Endothelial cell of hepatic sinusoid (primary cell): Measurements from ENCODE around the gene PSMD14.

ENCODE experiments used
- in situ Hi-C: cut with HindIII; loops from 2 replicates; pipeline ENCODE4 v1.10.0; 2017; ENCODE audit warnings: low sequenced_read_pairs

PSMD14 gene

DNA sequence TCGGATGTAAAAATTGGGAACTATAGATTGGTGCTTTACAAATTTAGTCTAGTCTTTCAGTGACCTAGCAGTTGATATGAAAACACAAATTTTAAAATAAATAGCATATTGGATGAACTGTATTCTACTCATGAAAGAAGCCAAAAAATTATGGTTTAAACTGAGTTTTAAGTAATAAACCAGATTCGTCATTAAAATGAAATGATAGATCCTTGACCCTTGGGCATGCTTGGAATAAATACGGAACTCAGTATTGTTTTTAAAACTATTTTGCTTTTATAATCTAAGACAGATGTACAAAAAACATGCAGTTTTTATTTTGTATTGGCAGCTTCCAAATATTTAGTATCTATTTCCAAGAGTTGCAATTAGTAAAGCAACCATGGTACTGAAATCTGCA, 73.3 kb downstream of the PSMD14 start:
- in situ Hi-C loops, result no loop called here

DNA sequence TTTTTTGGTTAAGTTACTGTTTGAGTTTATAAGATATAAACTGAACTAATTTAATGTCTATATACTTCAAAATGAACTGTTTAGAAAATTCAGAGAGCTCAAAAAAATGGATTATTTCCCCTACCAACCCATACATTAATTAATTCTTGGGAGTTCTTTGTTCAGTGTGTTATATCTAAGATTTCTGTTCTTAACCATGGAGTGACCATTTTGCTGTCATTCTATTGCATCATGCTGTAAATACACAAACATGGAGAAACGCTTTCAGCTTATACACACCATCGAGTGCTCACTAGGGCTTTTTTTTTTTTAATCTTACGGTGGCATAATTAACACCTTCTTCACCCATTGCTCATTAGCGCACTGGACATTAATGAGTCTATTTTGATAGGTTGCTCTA, 74.5 kb downstream of the PSMD14 start:
- in situ Hi-C loops, result no loop called here

GRCh38 chr2:161384864-161385263, 76.6 kb downstream of the PSMD14 start:
- in situ Hi-C loops, result no loop called here

GRCh38 chr2:161386228-161386824, 78.1 kb downstream of the PSMD14 start:
- in situ Hi-C loops, result no loop called here

DNA sequence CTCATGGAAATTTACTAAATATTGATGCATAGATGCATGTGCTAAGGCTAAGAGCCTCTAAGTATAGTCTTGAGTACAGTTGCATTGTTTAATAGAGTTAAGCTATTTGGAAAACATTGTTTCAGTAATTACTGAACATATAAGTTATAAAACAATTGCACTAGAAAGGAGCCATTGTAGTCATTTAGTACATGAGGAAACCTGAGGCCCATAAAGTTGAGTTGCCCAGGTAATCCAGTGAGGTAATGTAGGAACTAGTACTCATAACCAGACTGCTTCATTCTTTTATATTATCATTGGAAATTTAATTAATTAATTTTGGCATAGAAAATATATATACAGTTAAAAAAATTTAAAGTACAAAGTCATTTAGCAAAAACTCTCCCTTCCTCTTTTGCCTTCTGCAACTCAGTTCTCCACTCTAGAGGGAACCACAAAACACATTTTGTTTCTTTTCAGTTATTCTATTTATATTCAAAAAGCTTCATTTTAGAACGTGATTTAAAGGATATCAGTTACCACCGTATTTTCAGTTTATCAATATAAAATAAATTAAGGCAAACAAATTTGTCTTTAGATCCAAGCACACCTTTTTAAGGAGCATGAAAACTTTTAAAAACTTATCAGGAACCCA, 80.0 kb downstream of the PSMD14 start:
- in situ Hi-C loops, result no loop called here

GRCh38 chr2:161391737-161392506, 83.7 kb downstream of the PSMD14 start:
- in situ Hi-C loops, result no loop called here

DNA sequence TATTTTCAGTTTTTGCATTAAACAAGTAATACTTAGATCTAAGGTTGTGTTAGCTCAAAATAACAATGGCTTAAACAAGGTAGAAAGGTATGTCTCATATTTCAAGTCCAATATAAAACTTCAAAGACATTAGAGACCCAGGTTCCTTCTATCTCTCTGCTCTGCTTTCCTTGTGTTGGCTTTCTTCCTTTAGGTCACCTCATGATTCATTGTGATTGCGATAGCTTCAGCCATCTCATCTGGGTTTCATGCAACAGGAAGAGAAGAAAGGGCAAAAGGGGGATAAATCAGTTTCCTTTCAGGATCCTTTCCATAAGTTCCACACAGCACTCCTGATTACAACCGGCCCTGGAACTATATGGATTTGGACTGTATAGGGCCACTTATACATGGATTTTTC, 91.9 kb downstream of the PSMD14 start:
- in situ Hi-C loops, result no loop called here

DNA sequence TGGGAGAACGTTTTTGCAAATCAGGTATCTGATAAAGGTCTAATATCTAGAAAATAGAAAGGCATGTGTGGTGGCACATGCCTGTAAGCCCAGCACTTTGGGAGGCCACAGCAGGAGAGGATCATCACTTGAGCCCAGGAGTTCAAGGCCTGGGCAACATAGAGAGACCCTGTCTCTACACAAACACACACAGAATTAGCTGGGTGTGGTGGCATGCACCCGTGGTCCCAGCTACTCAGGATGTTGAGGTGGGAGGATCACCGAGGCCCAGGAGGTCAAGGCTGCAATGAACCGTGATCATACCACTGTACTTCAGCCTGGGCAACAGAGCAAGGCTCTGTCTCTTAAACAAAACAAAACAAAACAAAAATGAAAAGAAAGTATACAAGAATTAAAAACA, 94.1 kb downstream of the PSMD14 start:
- in situ Hi-C loops, result no loop called here

- in situ Hi-C loops, result no loop called here
Observed at GRCh38 chr2:161406316-161406715, 98.1 kb downstream of the PSMD14 start.

GRCh38 chr2:161407597-161407996, 99.4 kb downstream of the PSMD14 start:
- in situ Hi-C loops, result no loop called here

DNA sequence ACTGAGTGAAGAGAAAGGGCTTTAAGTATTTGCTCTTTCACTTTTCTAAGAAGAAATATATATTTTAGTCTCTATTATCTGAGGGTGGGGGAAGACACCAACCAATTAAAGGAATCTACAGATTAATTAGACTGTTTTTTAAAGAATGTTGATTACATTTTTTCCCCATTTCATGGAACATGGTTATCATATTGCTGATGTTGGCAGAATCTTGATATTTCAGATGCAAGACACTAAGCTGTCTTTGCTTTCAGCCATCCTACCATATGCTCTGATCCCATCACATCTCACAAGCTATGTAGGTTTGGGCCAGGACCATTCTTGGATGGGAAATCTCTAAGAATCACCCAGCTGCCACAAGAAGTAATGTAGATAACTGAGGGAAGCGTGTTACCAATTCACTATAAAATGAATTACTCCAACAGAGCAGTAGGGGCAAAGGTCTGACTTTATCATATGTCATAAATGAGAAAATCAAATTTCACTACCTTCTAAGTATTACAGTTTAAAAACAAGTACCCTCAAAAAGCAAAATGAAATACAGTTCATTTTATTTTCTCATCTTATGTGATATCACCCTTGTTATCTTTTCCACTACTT, 101.2 kb downstream of the PSMD14 start:
- in situ Hi-C loops, result no loop called here

DNA sequence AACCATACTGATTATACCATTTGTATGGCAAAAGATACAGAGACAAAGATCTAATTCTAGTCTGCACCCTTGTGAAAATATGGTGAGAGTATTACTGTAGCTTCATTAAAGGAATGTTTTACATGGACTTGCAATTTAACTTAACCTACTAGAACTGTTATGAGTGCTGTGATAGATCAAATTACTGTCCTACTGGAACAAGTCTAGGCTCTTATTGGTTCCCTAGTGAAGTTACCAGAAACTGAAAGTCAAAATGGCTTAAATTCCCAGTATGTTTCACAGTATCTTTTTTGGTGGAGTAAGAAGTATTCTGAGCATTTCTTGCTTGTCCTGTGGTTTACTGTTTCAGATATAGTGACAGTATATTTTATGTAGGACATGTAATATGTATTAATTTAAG, 104.1 kb downstream of the PSMD14 start:
- in situ Hi-C loops, result no loop called here

DNA sequence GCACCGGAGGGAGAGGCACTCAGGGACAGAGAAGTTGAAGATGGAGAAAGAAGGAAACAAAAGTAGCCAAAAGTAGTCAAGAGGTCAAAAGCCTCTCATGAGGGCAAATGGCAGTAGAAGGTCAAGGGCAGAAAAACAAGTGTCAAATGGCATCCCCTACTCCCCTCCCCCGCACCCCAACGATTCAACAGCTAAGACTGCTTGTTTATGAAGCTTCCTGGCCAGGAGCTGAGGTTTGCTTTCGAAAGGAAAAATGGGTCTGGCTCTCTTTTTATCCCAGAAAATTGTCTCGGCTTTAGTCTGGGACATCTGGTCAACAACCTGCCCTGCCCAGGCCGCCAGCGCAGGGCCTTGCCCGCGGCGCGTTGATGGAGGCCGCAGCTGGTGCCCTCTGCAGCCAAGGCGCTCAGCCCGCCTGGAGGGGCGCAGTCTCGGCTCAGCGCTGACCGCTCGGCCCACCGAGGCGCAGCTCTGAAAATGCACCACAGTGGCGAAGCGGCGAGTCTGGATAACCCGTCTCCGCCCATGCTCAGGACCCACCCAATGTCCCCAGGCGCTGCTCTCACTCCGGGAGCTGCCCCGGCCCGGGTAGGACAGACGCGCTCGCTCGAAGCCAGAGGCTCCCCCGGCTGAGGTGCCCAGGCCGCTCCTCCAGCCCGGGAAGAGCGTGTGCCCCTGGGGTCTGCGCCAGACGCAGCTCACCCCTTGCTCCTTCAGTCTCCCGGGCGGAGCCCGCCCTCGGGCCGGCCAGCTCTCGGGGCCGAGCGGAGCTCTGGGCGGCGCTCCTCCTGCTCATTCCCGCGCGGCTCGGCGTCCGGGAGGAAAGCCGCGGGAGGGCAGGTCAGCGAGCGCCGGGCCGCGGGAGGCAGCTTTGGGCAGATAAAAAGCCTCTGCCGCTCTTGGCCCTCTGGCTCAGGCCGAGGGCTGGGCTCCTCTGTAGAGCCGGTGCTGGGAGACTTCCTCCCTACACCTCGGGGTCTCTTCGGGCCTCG, 106.1 kb downstream of the PSMD14 start:
- in situ Hi-C loops, result no loop called here

DNA sequence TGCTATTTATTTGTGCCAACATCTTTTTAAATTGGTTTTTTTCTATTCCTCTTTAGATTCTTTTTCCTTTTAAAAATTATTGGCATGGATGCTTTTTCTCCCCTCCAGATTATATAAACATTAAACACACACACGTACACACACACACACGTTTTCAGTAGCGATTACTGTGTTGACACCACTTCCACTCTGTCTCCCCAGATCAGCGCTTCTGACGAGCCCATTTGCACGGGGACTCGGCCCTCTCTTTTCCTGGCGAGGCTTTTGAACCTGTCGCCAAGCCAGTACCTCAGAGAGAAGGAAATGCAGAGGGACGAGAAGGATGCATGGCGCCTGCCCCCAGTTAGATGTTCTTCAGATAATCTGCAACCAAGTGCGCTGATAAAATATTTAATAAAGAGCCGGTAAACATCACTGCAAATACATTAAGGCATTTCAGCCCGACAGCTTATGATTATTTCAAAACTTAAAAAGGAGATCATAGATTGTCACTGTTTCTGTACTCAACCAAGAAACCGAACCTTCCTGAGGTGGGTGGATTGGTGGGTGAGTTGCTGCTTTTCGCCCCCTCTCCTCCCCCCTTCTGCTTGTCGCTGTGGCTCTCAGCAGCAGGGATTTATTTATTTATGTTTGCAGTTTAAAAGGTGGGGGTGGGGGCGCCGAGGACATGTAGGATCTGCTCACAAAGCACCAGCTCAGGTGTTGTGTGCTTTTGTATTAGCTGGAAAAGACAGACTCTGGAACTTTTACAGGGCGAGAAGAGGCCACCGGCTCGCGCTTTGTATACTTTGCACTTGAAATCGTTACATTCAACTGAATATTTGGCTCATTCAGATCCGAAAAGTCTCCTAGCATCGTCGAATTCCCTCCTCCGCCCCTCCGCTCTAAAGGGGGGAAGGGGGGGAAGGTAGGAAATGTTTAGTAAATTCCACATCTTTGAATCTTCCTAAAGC, 107.1 kb downstream of the PSMD14 start:
- in situ Hi-C loops, result no loop called here

- in situ Hi-C loops, result no loop called here
Observed at GRCh38 chr2:161415987-161416707, 107.9 kb downstream of the PSMD14 start, which contains the start of gene TBR1. TBR1 (plus strand) TSS chr2:161416297; CDS start chr2:161416411, 114 bp downstream.

- in situ Hi-C loops, result no loop called here
Observed at GRCh38 chr2:161416708-161417437, 108.6 kb downstream of the PSMD14 start.

- in situ Hi-C loops, result no loop called here
Observed at GRCh38 chr2:161417438-161418274, 109.4 kb downstream of the PSMD14 start.
